Measurements from ENCODE around the gene YWHAB.

Gene YWHAB

GRCh38 chr20:44916586-44916985 is 31.1 kb downstream of the YWHAB start:
- no peak for DNase-seq

GRCh38 chr20:44917399-44917798 is 31.9 kb downstream of the YWHAB start:
- DNase-seq, result no peak

- DNase-seq, result no peak
Measured at GRCh38 chr20:44918342-44918741, 32.8 kb downstream of the YWHAB start.

GRCh38 chr20:44918761-44919160 is 33.3 kb downstream of the YWHAB start:
- DNase-seq, result no peak

GRCh38 chr20:44921447-44921846 is 35.9 kb downstream of the YWHAB start:
- no peak for DNase-seq

GRCh38 chr20:44924541-44924940 is 39.0 kb downstream of the YWHAB start:
- DNase-seq, result no peak

- no peak for DNase-seq
Measured at GRCh38 chr20:44928595-44928994, 43.1 kb downstream of the YWHAB start.

GRCh38 chr20:44930517-44931168 is 45.1 kb downstream of the YWHAB start:
- no peak for DNase-seq

- no peak for DNase-seq
Measured at GRCh38 chr20:44931911-44932310, 46.4 kb downstream of the YWHAB start.

- DNase-seq, result no peak
Measured at GRCh38 chr20:44932916-44933315, 47.4 kb downstream of the YWHAB start.

- DNase-seq, result no peak
Measured at GRCh38 chr20:44936510-44936909, 51.0 kb downstream of the YWHAB start.

- no peak for DNase-seq
Measured at GRCh38 chr20:44938637-44939036, 53.1 kb downstream of the YWHAB start.

- DNase-seq, result no peak
Measured at GRCh38 chr20:44941120-44941691, 55.7 kb downstream of the YWHAB start.

GRCh38 chr20:44942264-44942973 is 56.9 kb downstream of the YWHAB start:
- no peak for DNase-seq

- no peak for DNase-seq
Measured at GRCh38 chr20:44943828-44944227, 58.3 kb downstream of the YWHAB start.

- no peak for DNase-seq
Measured at GRCh38 chr20:44945261-44945660, 59.8 kb downstream of the YWHAB start.

GRCh38 chr20:44946271-44946852 is 60.9 kb downstream of the YWHAB start:
- no peak for DNase-seq

- no peak for DNase-seq
Measured at GRCh38 chr20:44948107-44948506, 62.6 kb downstream of the YWHAB start.

GRCh38 chr20:44948513-44948912 is 63.0 kb downstream of the YWHAB start:
- no peak for DNase-seq

GRCh38 chr20:44950368-44950767 is 64.9 kb downstream of the YWHAB start:
- DNase-seq, result no peak

- DNase-seq, result no peak
Measured at GRCh38 chr20:44952731-44953130, 67.2 kb downstream of the YWHAB start.

- DNase-seq, result no peak
Measured at GRCh38 chr20:44954211-44954610, 68.7 kb downstream of the YWHAB start.

- no peak for DNase-seq
Measured at GRCh38 chr20:44955270-44955669, 69.8 kb downstream of the YWHAB start.

GRCh38 chr20:44956410-44956809 is 70.9 kb downstream of the YWHAB start:
- no peak for DNase-seq
